NCI-H446 treated with DMSO at 0.1 percent for 48 hours (cell line): ENCODE data around the gene SCFD1.
A peak's percentile ranks its signal among the peaks of the same experiment; 100 is the strongest.
"Not testable (repeated sequence)": the region's sequence is repeated elsewhere in the genome, so short reads cannot be mapped to it uniquely, and the experiment has no call there.

ENCODE experiments used
- DNase-seq: peaks from one replicate; lab custom pipeline; 2025; lab: John Stamatoyannopoulos, UW

Gene SCFD1

GRCh38 chr14:30610787-30611343, 11.3 kb upstream of the SCFD1 start:
- peak; percentile 89 for DNase-seq

- DNase-seq = no peak
Measured at GRCh38 chr14:30614155-30614554, 8.0 kb upstream of the SCFD1 start.

GRCh38 chr14:30620178-30620577, 1.9 kb upstream of the SCFD1 start:
- DNase-seq = no peak

- DNase-seq = no peak
Measured at GRCh38 chr14:30621354-30621939, 672 bp upstream of the SCFD1 start.

GRCh38 chr14:30623412-30624131, 1.5 kb downstream of the SCFD1 start:
- DNase-seq = no peak

GRCh38 chr14:30624132-30624423, 2.0 kb downstream of the SCFD1 start:
- DNase-seq = no peak

GRCh38 chr14:30625533-30625932, 3.4 kb downstream of the SCFD1 start:
- DNase-seq = no peak

GRCh38 chr14:30629432-30629831, 7.3 kb downstream of the SCFD1 start:
- not testable (repeated sequence) for DNase-seq

GRCh38 chr14:30630248-30630647, 8.1 kb downstream of the SCFD1 start:
- DNase-seq = no peak

GRCh38 chr14:30632730-30633129, 10.6 kb downstream of the SCFD1 start:
- DNase-seq = no peak

GRCh38 chr14:30638926-30639325, 16.8 kb downstream of the SCFD1 start:
- DNase-seq = no peak

GRCh38 chr14:30641207-30641606, 19.1 kb downstream of the SCFD1 start:
- no peak for DNase-seq

- not testable (repeated sequence) for DNase-seq
Measured at GRCh38 chr14:30644462-30644861, 22.3 kb downstream of the SCFD1 start.

- no peak for DNase-seq
Measured at GRCh38 chr14:30645600-30645999, 23.5 kb downstream of the SCFD1 start.

GRCh38 chr14:30648471-30648870, 26.4 kb downstream of the SCFD1 start:
- DNase-seq = no peak

- DNase-seq = no peak
Measured at GRCh38 chr14:30651937-30652336, 29.8 kb downstream of the SCFD1 start.

- no peak for DNase-seq
Measured at GRCh38 chr14:30655124-30655523, 33.0 kb downstream of the SCFD1 start.

- DNase-seq = no peak
Measured at GRCh38 chr14:30655658-30656057, 33.5 kb downstream of the SCFD1 start.

GRCh38 chr14:30656190-30656632, 34.1 kb downstream of the SCFD1 start:
- no peak for DNase-seq

GRCh38 chr14:30657050-30657449, 34.9 kb downstream of the SCFD1 start:
- no peak for DNase-seq

- DNase-seq = no peak
Measured at GRCh38 chr14:30657606-30658163, 35.6 kb downstream of the SCFD1 start.

GRCh38 chr14:30658645-30659044, 36.5 kb downstream of the SCFD1 start:
- no peak for DNase-seq

GRCh38 chr14:30669594-30669993, 47.5 kb downstream of the SCFD1 start:
- DNase-seq = no peak
